Transverse colon (tissue), 4 donors: ENCODE measurements around the gene ZRANB3.

Experiments
- CTCF ChIP-seq, 5 experiments: fragments of 200-600 bp in 3 of 5; fragments of 450-650 bp in 2 of 5; sonication (generic) in 3 of 5; IDR thresholded peaks; 1 replicate in 2 of 5; 2 replicates in 3 of 5; pipeline ENCODE4 v1.5.1; 2016 to 2017; ENCODE audit warnings: antibody characterized with exemption in 5 of 5, inconsistent platforms in 3 of 5, mild to moderate bottlenecking in 2 of 5, moderate library complexity in 1 of 5
- EP300 ChIP-seq: sonication (generic); formaldehyde crosslinking; IDR thresholded peaks from one replicate; pipeline ENCODE4 v1.6.1; 2017; ENCODE audit warnings: antibody characterized with exemption, low read depth
- POLR2A ChIP-seq: fragments of 450-650 bp; IDR thresholded peaks from one replicate; pipeline ENCODE4 v1.6.1; 2016; ENCODE audit warnings: antibody characterized with exemption, mild to moderate bottlenecking, moderate library complexity
- POLR2AphosphoS5 ChIP-seq, 3 donors: sonication (generic); formaldehyde crosslinking; IDR thresholded peaks; one replicate each; pipeline ENCODE4 v1.6.1; 2016; ENCODE audit warnings: antibody characterized with exemption in 3 of 3

DNA sequence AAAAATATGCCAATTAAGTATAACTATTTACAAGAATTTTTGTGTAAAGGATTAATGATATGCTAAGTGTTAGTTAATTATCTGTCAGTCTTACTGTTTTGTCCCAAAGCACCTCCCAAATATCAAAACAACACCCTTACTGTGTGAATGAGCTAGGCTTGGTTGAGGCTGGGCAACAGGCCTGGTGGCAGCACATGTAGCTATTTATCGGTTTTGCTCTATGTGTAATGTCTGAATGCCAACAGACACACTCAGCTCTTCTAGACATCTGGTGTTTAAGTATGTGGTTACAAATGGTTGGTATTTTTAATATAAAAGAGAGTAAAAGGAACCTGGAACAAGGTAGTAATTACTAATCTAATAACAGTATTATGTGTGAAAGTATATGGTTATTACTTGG is 303.6 kb downstream of the ZRANB3 start:
- TF ChIP-seq POLR2A (no peak), CTCF (IDR thresholded peaks at IDR 0.05) (no peak), POLR2AphosphoS5 (IDR thresholded peaks at IDR 0.05) (no peak), EP300 (no peak)
